Heart left ventricle (tissue), 13 donors: Measurements from ENCODE around the gene IPO9.

Experiments
- CTCF ChIP-seq, 12 donors: fragments of 200-600 bp; sonication (generic) in 4 of 12; IDR thresholded peaks; one replicate each; pipeline versions ENCODE4 v1.5.0 to v1.8.0; 2018 to 2022; ENCODE audit warnings: antibody characterized with exemption in 12 of 12, mild to moderate bottlenecking in 5 of 12
- POLR2A ChIP-seq, 2 donors: fragments of 450-650 bp; IDR thresholded peaks; one replicate each; pipeline ENCODE4 v1.6.1; 2017; ENCODE audit warnings: antibody characterized with exemption in 2 of 2, mild to moderate bottlenecking in 2 of 2, moderate library complexity in 2 of 2
- donor health status: ischemic (EF 13 %, LVEDD 7.1; RV severe dilation, severe dysfunction).
- donor health status: DM: no; HTN: yes; CAD: no.
- donor health status: DM: no; HTN: no; CAD: no.
- donor health status: ischemic (EF 25% LVEDD 6.9; RV normal size, moderate dysfunction).
- donor health status: ischemic (EF 25% LVEDD 5.7; RV mildly dilated, moderate dysfunction).
- donor health status: ischemic (EF 35%, LVEDD 5.7; RV mildly dilated, moderate dysfunction).
- donor health status: nonischemic (EF 11% LVEDD 7.7; RV severe dilation, severe dysfunction).
- donor health status: DM: yes; HTN: yes; CAD: no.
- donor health status: PGD.
- donor health status: ischemic (EF 29% LVEDD 5.4; RV normal size, mild dysfunction).
- donor health status: nonischemic (EF 23%, LVEDD 6.1; RV moderate dilation, normal function).

GRCh38 chr1:201806801-201807200, 22.2 kb upstream of the IPO9 start:
- no peak for TF ChIP-seq CTCF (IDR thresholded peaks at IDR 0.05)
- no peak for TF ChIP-seq POLR2A (IDR thresholded peaks at IDR 0.05)
